ENCODE results near the gene BLOC1S6. TPM values are rescaled to one million over a fixed set of nuclear protein-coding genes. Genes with fewer than 3 reads are reported as not detected.
A peak's percentile ranks its signal among the peaks of the same experiment; 100 is the strongest.

The BLOC1S6 gene
- total RNA-seq, 1 donor from 2014 or later = 40.9 TPM

DNA sequence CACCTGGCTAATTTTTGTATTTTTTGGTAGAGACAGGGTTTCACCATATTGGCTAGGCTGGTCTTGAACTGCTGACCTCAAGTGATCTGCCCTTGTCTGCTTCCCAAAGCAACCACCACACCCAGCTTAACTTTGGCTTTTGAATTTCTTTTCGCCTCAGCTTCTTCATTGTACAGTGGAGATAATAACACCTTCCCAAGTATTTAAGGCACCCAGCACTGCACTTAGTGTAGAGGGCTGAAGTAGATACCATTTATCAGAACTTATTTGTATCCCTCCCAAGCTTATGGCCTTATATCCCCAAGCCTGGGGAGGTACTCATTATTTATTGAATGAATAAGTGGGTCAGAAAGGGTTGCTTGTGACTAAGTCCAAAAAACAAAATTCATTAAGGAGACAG is 50.0 kb downstream of the BLOC1S6 start:
- H3K4me3 ChIP-seq = peak overlapping the region; percentile 87
- H3K4me1 ChIP-seq = peaks cover 55% of the 10 kb centered on the region
- no peaks in the 10 kb centered on the region for H3K36me3 ChIP-seq
- intact Hi-C loops (cut with DNase I) = no loop called here
- H3K27ac ChIP-seq = peak overlapping the region; percentile 97
- TF ChIP-seq, protein P1, sequence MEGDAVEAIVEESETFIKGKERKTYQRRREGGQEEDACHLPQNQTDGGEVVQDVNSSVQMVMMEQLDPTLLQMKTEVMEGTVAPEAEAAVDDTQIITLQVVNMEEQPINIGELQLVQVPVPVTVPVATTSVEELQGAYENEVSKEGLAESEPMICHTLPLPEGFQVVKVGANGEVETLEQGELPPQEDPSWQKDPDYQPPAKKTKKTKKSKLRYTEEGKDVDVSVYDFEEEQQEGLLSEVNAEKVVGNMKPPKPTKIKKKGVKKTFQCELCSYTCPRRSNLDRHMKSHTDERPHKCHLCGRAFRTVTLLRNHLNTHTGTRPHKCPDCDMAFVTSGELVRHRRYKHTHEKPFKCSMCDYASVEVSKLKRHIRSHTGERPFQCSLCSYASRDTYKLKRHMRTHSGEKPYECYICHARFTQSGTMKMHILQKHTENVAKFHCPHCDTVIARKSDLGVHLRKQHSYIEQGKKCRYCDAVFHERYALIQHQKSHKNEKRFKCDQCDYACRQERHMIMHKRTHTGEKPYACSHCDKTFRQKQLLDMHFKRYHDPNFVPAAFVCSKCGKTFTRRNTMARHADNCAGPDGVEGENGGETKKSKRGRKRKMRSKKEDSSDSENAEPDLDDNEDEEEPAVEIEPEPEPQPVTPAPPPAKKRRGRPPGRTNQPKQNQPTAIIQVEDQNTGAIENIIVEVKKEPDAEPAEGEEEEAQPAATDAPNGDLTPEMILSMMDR (IDR thresholded peaks at IDR 0.05) = no peak
- no peak for DNase-seq
- no peaks in the 10 kb centered on the region for H3K27me3 ChIP-seq
- ATAC-seq = no peak
- H3K9me3 ChIP-seq = no peaks in the 10 kb centered on the region

DNA sequence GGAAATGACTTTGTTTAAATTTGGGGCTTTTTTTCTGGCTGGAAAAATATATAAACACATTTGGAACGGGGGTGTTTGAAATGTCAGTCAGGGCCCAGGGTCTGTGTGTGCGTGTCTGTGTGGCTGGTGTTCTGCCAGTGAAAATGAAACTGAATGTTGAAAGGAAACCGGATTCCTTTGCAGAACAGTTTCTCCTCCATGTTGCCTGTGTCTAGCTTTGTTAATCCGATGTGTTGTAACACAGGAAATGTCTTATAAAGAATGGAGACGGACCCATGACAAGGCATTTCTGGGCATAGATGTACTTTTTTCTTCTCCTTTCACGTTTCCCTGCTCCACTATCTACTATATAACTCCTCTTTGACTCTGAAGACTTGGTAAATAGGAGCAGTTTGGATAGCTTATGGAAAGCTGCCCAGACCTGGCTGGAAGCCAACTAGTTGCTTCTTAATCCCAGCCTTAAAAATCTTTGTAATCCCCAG is 50.4 kb downstream of the BLOC1S6 start:
- peak overlapping the region; percentile 97 for H3K27ac ChIP-seq
- peak; percentile 13 for ATAC-seq
- peak overlapping the region; percentile 87 for H3K4me3 ChIP-seq
- H3K4me1 ChIP-seq = peaks cover 60% of the 10 kb centered on the region
- TF ChIP-seq, protein P1 (IDR thresholded peaks at IDR 0.05) = no peak
- DNase-seq = no peak
- intact Hi-C loops (cut with DNase I) = no loop called here
- H3K9me3 ChIP-seq = no peaks in the 10 kb centered on the region
- H3K27me3 ChIP-seq = no peaks in the 10 kb centered on the region
- no peaks in the 10 kb centered on the region for H3K36me3 ChIP-seq

DNA sequence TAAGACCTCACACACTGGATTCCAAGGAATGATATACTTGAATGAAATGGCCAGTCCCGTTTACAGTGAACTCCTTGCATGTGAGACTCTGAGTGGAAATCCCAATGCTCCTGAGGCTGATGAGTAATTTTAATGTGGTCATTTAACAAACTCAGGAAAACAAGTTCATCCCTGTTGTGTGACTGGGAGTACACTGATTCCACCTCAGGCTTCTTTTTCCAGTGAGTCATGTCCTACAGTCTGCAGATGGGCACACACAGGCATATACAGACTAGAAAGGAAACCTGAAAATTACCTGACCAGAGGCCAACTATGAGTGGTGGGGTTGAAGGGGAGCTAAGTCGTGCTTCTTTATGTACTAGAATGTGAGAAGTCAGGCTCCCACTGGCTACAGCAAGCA is 53.4 kb downstream of the BLOC1S6 start:
- no peak for DNase-seq
- no peaks in the 10 kb centered on the region for H3K9me3 ChIP-seq
- H3K27ac ChIP-seq = peak overlapping the region; percentile 75
- ATAC-seq = no peak
- no peaks in the 10 kb centered on the region for H3K36me3 ChIP-seq
- intact Hi-C loops (cut with DNase I) = no loop called here
- no peak overlapping the region for H3K4me3 ChIP-seq
- no peaks in the 10 kb centered on the region for H3K27me3 ChIP-seq
- TF ChIP-seq, protein P1 (IDR thresholded peaks at IDR 0.05) = no peak
- H3K4me1 ChIP-seq = peaks cover 90% of the 10 kb centered on the region

DNA sequence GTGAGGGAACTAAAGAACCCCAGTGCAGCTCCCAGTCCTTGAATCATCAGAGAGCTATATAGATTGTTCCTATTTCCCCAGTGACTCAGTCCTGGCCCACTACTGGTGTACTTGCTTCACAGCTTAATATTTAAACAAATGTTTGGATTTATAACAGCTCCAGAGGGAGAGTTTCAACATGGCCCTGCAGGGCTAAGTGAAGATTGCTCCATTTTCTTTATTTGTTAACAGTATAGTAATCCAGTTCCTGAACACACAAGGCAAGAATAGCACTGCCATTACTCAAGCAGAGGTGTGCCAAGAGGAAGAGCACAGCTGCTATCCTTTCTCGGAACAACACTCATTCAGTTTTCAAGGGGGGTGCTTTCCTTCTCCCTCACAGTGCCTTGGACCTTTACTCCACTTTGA is 54.2 kb downstream of the BLOC1S6 start:
- intact Hi-C loops (cut with DNase I) = no loop called here
- TF ChIP-seq, protein P1 (IDR thresholded peaks at IDR 0.05) = peak; percentile 10
- Histone ChIP-seq H3K4me3 (no peak overlapping the region), H3K27ac (peak overlapping the region; percentile 75), H3K27me3 (no peaks in the 10 kb centered on the region), H3K9me3 (no peaks in the 10 kb centered on the region), H3K4me1 (peaks cover 94% of the 10 kb centered on the region), H3K36me3 (no peaks in the 10 kb centered on the region)
- DNase-seq (no peak), ATAC-seq (peak; percentile 75)

DNA sequence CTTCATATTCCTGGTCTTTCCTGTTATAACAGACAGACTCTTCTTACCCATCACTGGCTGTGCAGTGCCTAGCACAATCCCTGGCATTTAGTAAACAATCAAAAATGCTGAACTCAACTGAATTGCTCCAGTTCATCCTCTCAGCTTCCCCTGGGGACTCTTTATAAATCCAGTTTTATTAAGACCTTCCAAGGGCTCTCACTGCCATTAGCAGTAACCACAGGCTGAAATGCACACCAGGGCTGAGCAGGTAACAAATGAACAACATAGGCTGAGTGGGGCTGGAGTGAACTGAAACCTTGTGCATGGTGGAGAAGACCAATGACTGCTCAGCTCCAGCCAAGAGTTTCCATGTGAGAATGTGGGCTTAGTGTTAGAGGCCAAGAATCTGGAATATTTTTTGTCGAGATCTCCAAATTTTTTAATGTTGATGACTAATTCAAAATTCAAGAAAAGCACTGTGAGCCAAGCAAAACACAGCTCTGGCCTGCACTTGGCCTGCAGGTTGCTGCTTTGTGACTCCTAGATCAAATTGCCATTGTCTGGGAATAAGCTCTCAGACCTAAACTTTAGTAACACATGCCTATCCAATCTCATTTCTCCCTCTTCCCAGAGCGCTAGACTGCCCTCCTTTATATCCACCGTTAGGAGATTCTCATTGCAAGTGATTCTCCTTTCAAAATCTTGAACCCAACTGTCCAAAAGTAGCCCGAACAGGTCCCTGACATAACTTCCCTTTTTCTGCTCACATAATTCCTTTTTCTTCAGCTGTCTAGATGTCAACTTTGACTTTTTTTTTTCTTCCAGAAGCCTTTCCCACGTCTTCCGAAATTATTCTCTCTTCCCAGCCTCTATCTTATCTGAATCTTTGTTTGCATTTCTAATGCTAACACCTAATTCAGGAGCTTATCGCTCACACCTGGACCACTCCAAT is 55.1 kb downstream of the BLOC1S6 start:
- H3K4me3 ChIP-seq = no peak overlapping the region
- DNase-seq = no peak
- H3K9me3 ChIP-seq = no peaks in the 10 kb centered on the region
- intact Hi-C loops (cut with DNase I) = no loop called here
- no peaks in the 10 kb centered on the region for H3K36me3 ChIP-seq
- TF ChIP-seq, protein P1 (IDR thresholded peaks at IDR 0.05) = no peak
- no peak for ATAC-seq
- H3K27me3 ChIP-seq = no peaks in the 10 kb centered on the region
- H3K27ac ChIP-seq = peak overlapping the region; percentile 75
- peaks cover 94% of the 10 kb centered on the region for H3K4me1 ChIP-seq

All from upper lobe of right lung (tissue), 1 donor.